ENCODE results near the gene HDAC4.

Gene HDAC4

GRCh38 chr2:239027391-239028252, 373.2 kb downstream of the HDAC4 start:
- DNase-seq: no peak

- DNase-seq: no peak
Measured at GRCh38 chr2:239026711-239027361, 374.0 kb downstream of the HDAC4 start.

- DNase-seq: no peak
Measured at GRCh38 chr2:239025951-239026461, 374.8 kb downstream of the HDAC4 start.

GRCh38 chr2:239025096-239025801, 375.6 kb downstream of the HDAC4 start:
- DNase-seq: no peak

- DNase-seq: no peak
Measured at GRCh38 chr2:239024226-239024625, 376.6 kb downstream of the HDAC4 start.

- no peak for DNase-seq
Measured at GRCh38 chr2:239022437-239023260, 378.2 kb downstream of the HDAC4 start.

- DNase-seq: no peak
Measured at GRCh38 chr2:239021651-239022436, 379.0 kb downstream of the HDAC4 start.

- DNase-seq: no peak
Measured at GRCh38 chr2:239021224-239021623, 379.6 kb downstream of the HDAC4 start.

- DNase-seq: no peak
Measured at GRCh38 chr2:239020541-239021041, 380.2 kb downstream of the HDAC4 start.

- DNase-seq: no peak
Measured at GRCh38 chr2:239019183-239019581, 381.6 kb downstream of the HDAC4 start.

- no peak for DNase-seq
Measured at GRCh38 chr2:239018271-239019182, 382.3 kb downstream of the HDAC4 start.

GRCh38 chr2:239017491-239018098, 383.2 kb downstream of the HDAC4 start:
- no peak for DNase-seq

GRCh38 chr2:239015901-239016675, 384.7 kb downstream of the HDAC4 start:
- no peak for DNase-seq

GRCh38 chr2:239015218-239015900, 385.5 kb downstream of the HDAC4 start:
- no peak for DNase-seq

- DNase-seq: no peak
Measured at GRCh38 chr2:239014458-239015217, 386.2 kb downstream of the HDAC4 start.

- no peak for DNase-seq
Measured at GRCh38 chr2:239013678-239013976, 387.2 kb downstream of the HDAC4 start.

GRCh38 chr2:239012936-239013677, 387.7 kb downstream of the HDAC4 start:
- no peak for DNase-seq
